Fibroblast of villous mesenchyme (primary cell): Measurements from ENCODE around the gene HMX2. TPM values are rescaled to one million over a fixed set of nuclear protein-coding genes. Genes with fewer than 3 reads are reported as not detected.

Source experiments
- DNase-seq: peaks from one replicate; pipeline ENCODE4 v3.0.0-alpha.2; 2010; ENCODE audit warnings: low read depth
- H3K4me3 ChIP-seq: 2 replicates; pipeline ENCODE4 v1.5.1; 2011; ENCODE audit warnings: low read depth, mild to moderate bottlenecking, low read length
- total RNA-seq: library from RNA; depleted of rRNA; stranded (reverse); fragments of >200 nt; gene quantifications from 2 replicates; pipeline ENCODE4 v1.2.3, GENCODE V29; 2012
- TF ChIP-seq, protein P1 (sequence below): IDR thresholded peaks from 2 replicates; pipeline ENCODE4 v1.5.1; 2012; ENCODE audit warnings: low read depth, mild to moderate bottlenecking, low read length; ENCODE audit not compliant: insufficient read depth

HMX2 gene
- total RNA-seq, 1 donor, result not detected

DNA sequence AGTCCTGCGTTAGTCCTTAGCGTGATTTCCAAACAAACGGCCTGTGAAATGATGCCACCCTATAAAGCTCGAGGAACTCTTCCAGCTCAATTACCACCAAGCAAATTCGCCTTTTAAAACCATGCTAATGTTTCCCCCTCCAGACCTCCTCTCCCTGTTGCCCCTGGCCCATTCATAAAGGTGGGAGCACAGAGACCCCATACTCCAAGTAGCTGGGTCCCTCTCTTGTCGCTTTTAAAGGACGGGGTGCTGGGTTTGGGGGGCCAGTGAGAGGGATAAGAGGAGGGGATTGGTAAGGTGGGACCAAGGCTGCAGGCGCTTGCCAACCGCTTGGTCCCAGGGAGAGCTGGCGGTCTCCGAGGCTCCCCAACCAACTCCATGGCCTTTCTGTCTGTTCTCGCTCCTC lies 1.2 kb downstream of the HMX2 start:
- TF ChIP-seq, protein P1, sequence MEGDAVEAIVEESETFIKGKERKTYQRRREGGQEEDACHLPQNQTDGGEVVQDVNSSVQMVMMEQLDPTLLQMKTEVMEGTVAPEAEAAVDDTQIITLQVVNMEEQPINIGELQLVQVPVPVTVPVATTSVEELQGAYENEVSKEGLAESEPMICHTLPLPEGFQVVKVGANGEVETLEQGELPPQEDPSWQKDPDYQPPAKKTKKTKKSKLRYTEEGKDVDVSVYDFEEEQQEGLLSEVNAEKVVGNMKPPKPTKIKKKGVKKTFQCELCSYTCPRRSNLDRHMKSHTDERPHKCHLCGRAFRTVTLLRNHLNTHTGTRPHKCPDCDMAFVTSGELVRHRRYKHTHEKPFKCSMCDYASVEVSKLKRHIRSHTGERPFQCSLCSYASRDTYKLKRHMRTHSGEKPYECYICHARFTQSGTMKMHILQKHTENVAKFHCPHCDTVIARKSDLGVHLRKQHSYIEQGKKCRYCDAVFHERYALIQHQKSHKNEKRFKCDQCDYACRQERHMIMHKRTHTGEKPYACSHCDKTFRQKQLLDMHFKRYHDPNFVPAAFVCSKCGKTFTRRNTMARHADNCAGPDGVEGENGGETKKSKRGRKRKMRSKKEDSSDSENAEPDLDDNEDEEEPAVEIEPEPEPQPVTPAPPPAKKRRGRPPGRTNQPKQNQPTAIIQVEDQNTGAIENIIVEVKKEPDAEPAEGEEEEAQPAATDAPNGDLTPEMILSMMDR, result no peak
- DNase-seq, result no peak
- H3K4me3 ChIP-seq, result no peak overlapping the region

DNA sequence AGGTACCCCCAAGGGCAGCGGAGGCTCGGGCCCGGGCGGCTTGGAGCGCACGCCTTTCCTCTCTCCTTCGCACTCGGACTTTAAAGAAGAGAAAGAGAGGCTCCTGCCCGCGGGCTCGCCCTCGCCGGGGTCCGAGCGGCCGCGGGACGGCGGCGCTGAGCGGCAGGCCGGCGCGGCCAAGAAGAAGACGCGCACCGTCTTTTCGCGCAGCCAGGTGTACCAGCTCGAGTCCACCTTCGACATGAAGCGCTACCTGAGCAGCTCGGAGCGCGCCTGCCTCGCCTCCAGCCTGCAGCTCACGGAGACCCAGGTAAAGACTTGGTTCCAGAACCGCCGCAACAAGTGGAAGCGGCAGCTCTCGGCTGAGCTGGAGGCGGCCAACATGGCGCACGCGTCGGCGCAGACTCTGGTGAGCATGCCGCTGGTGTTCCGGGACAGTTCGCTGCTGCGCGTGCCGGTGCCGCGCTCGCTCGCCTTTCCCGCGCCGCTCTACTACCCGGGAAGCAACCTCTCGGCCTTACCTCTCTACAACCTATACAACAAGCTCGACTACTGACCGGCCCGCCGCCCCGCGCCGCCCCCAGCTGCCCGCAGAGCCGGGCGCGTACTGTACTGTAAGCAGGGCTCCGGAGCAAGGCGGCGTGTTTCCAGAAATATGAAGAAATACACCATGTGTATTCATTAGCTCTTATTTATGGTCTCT lies 1.8 kb downstream of the HMX2 start:
- H3K4me3 ChIP-seq, result peak overlapping the region; percentile 48
- peak; percentile 37 for DNase-seq
- TF ChIP-seq, protein P1, result no peak

DNA sequence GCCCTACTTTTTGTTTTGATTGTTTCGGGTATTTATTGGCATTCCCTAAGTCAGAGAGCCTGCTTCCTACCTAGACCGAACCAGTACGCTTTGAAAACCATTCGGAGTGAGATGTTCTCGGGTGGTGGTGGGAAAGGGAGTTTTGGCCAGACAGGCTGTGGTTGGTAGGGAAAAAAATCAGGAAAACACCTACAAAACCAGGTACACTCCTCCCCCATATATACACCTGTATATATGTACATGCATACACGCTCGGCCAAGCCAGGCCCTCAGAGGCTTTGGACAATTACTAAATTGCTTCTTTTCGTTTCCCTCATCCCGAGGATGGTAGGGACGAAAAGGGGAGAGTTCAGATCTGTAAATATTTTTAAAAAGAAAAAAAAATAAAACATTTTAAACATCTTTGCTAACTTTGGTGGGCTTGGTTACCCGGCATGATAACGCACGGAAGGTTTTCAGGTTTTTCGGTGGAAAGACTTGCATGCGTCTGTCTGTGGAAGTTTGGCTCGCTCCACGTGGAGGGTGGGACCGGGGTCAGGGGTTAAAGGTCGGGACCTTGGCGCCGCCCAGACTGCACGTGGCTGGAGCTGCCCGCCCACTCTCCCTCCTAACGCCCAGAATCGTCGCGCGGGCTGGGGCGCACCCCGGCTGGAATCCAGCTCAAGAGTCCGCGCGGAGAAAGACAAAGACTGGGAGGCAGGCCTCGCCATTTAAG lies 2.5 kb downstream of the HMX2 start:
- no peak for DNase-seq
- no peak overlapping the region for H3K4me3 ChIP-seq
- TF ChIP-seq, protein P1, result no peak

DNA sequence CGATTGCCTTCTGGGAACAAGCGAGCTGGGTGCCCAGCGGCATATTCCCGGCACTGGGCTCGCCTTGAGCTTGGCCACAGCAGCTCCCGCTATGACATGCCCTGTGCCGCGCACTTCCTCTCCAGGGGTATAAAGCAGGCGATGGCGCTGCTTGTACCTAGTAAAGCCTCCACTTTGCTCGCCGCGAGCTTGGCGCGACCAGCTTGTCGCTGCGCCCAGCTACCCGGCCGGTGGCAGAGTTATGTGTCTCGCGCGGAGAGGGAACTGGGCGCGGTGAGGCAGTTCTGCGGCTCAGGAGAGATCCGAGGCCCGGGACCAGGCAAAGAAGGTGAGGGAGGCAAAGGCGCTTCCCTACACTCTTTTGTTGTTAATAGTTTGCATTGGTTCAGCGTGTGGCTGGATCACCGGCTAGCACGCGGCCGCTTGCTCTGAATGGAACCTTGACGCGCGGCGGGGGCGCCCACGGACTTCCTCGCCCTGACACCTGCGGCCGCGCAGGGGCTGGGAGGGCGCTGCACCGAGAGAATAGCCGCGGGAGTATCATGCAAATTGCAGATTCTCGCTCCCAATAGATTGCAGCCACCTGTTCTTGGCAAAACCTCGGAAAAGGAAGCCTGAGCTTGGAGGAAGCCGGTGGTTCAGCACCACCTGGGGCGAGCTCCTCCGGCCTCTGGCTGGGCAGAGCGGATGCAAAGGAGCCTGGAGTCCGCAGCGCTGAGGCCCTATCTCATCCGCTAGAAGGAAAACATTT lies 3.2 kb downstream of the HMX2 start:
- DNase-seq, result no peak
- H3K4me3 ChIP-seq, result no peak overlapping the region

DNA sequence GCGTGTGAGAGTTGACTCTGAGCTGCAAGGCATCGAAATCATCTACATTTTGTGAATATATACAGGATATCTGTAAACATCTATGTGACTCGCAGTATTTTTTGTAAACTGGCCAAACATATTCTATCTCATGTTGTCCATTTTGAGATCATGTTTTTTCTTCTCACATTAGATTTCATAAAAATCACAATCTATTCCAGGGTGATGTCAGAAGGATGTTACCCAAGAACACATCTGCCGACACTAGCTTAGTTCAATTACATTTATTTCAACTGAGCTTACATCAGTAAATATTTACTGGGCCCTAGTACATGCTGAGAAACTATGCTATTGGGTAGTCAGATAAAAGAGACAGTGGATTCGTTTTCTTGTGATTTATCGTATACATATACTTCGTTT lies 3.8 kb downstream of the HMX2 start:
- TF ChIP-seq, protein P1, result no peak
- no peak overlapping the region for H3K4me3 ChIP-seq
- no peak for DNase-seq

More for the DNA sequence above, 3.2 kb downstream of the HMX2 start:
- TF ChIP-seq, protein P1, result no peak

DNA sequence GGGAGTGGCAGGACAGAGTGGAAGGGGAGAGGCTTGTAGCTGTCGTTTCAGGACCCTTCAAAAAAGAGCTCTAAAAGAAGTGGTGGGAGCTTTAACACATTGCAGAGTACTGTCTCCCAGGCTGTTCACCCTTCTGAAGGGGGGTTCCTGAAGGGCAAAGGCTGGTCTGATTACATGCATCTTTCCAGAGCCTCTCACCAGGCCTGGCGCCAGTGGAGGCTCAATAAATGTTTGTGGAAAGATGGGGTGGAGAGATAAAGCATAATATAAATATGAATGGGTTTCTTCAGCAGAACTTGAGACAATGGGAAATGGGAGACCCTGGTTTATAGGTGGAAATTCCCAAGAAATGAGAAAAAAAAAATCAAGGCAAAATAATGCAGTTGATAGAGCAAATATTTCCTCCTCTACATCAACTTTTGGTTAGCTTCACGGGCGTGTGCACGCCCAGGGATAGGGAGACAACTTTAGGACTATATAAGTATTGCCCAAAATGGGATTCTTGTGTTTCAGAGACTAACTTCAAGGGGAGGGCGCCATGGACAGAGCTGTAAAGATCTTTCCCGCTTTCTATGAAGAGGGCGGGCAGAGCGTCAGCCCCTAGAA lies 5.7 kb downstream of the HMX2 start:
- no peak overlapping the region for H3K4me3 ChIP-seq
- no peak for DNase-seq
- TF ChIP-seq, protein P1, result no peak
